Nephron (organoid): Measurements from ENCODE around the gene PRR15.

ENCODE experiments used
- H3K27ac Mint-ChIP-seq, 3 experiments: 2 replicates each; pipeline ENCODE4 v1.8.0; 2020; ENCODE audit warnings: mixed read lengths in 3 of 3, mild to moderate bottlenecking in 2 of 3, moderate library complexity in 1 of 3
- H3K27me3 Mint-ChIP-seq: 2 replicates; pipeline ENCODE4 v1.8.0; 2021; ENCODE audit warnings: low read depth, mild to moderate bottlenecking, moderate library complexity, mixed read lengths
- H3K36me3 Mint-ChIP-seq: 2 replicates; pipeline ENCODE4 v1.8.0; 2020; ENCODE audit warnings: low read depth, mixed read lengths
- H3K4me1 Mint-ChIP-seq: 2 replicates; pipeline ENCODE4 v1.8.0; 2020; ENCODE audit warnings: mixed read lengths
- H3K4me3 Mint-ChIP-seq, 3 experiments: 2 replicates each; pipeline ENCODE4 v1.8.0; 2020; ENCODE audit warnings: mild to moderate bottlenecking in 3 of 3, mixed read lengths in 3 of 3, moderate library complexity in 2 of 3
- H3K9me3 Mint-ChIP-seq: 2 replicates; pipeline ENCODE4 v1.8.0; 2020; ENCODE audit warnings: mixed read lengths
- CTCF ChIP-seq, 3 experiments: fragments of 200-600 bp; sonication (generic); IDR thresholded peaks; one replicate each; pipeline ENCODE4 v1.5.0; 2021; ENCODE audit warnings: antibody characterized with exemption in 3 of 3; ENCODE audit not compliant: unreplicated experiment in 3 of 3

Gene PRR15

GRCh38 chr7:29612596-29612995 is 49.0 kb downstream of the PRR15 start:
- Mint-ChIP-seq H3K36me3 (no peaks in the 10 kb centered on the region), H3K9me3 (peaks cover 3% of the 10 kb centered on the region), H3K4me3 (no peak overlapping the region), H3K27me3 (no peaks in the 10 kb centered on the region), H3K4me1 (peaks cover 19% of the 10 kb centered on the region), H3K27ac (no peak overlapping the region)
- no peak for TF ChIP-seq CTCF (IDR thresholded peaks at IDR 0.05; ENCODE audit: unreplicated experiment in 3 of 3)

GRCh38 chr7:29613100-29613499 is 49.5 kb downstream of the PRR15 start:
- peaks cover 18% of the 10 kb centered on the region for H3K4me1 Mint-ChIP-seq

GRCh38 chr7:29614229-29614628 is 50.6 kb downstream of the PRR15 start:
- H3K27me3 Mint-ChIP-seq = no peaks in the 10 kb centered on the region
- H3K4me3 Mint-ChIP-seq = no peak overlapping the region
- H3K36me3 Mint-ChIP-seq = no peaks in the 10 kb centered on the region
- H3K9me3 Mint-ChIP-seq = peaks cover 3% of the 10 kb centered on the region
- H3K27ac Mint-ChIP-seq = no peak overlapping the region
- no peak for TF ChIP-seq CTCF (IDR thresholded peaks at IDR 0.05; ENCODE audit: unreplicated experiment in 3 of 3)
- H3K4me1 Mint-ChIP-seq = peaks cover 10% of the 10 kb centered on the region

More at GRCh38 chr7:29613100-29613499, 49.5 kb downstream of the PRR15 start:
- Mint-ChIP-seq H3K27me3 (no peaks in the 10 kb centered on the region), H3K27ac (no peak overlapping the region), H3K4me3 (no peak overlapping the region), H3K36me3 (no peaks in the 10 kb centered on the region), H3K9me3 (peaks cover 3% of the 10 kb centered on the region)
- no peak for TF ChIP-seq CTCF (IDR thresholded peaks at IDR 0.05; ENCODE audit: unreplicated experiment in 3 of 3)
